ENCODE data around the gene PTPN13.

Gene PTPN13

DNA sequence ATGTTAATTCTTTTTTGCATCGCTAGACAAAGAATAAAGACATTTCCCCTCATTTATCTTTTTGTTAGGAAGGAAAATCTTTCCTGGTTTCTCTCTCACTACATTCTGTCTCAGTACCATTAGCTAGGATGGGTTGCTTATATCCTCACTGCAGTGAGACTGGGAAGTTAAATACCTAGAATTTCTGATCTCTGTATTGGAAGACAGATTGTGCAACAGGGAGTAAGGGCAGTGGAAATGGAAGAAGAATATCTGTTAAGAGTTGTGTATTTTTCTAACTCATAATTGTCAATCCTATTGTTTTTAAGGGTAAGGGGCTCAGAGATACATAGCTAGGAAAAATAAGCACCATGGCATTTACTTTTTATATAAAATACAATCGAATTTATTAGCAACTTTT, 19.6 kb downstream of the PTPN13 start:
- no peak overlapping the region for H3K4me3 ChIP-seq (ENCODE audit: low read length)
- H3K27me3 ChIP-seq (ENCODE audit: control insufficient read depth, low read length) = no peaks in the 10 kb centered on the region
- no peaks in the 10 kb centered on the region for H3F3A ChIP-seq (ENCODE audit: control insufficient read depth, insufficient read depth)
- H3K9me3 ChIP-seq (ENCODE audit: control insufficient read depth, insufficient read depth, low read length) = no peaks in the 10 kb centered on the region
- no peaks in the 10 kb centered on the region for H3K9me2 ChIP-seq (replicated peaks; ENCODE audit: control insufficient read depth, low read length)
- H3K36me3 ChIP-seq (ENCODE audit: control insufficient read depth, low read length) = no peaks in the 10 kb centered on the region
- no peak overlapping the region for H3K27ac ChIP-seq (ENCODE audit: low read depth, low read length)
- TF ChIP-seq EZH2phosphoT487 (IDR thresholded peaks at IDR 0.05; ENCODE audit: borderline replicate concordance, low read length) (no peak), CTCF (IDR thresholded peaks at IDR 0.05; ENCODE audit: low read depth, low read length, poor library complexity, severe bottlenecking) (no peak)
- no peaks in the 10 kb centered on the region for H3K4me1 ChIP-seq (ENCODE audit: control insufficient read depth, low read length)
- H4K20me1 ChIP-seq (ENCODE audit: control insufficient read depth, insufficient read depth, low read depth, low read length) = no peaks in the 10 kb centered on the region
- H3K4me2 ChIP-seq (ENCODE audit: low read length) = no peak overlapping the region
- no peaks in the 10 kb centered on the region for H3K79me2 ChIP-seq (ENCODE audit: control insufficient read depth, low read length)

GRCh38 chr4:86614865-86615264, 20.8 kb downstream of the PTPN13 start:
- Histone ChIP-seq H3K27ac (ENCODE audit: low read depth, low read length) (no peak overlapping the region), H3K9me3 (ENCODE audit: control insufficient read depth, insufficient read depth, low read length) (no peaks in the 10 kb centered on the region), H3K4me3 (ENCODE audit: low read length) (no peak overlapping the region), H3K27me3 (ENCODE audit: control insufficient read depth, low read length) (no peaks in the 10 kb centered on the region), H3F3A (ENCODE audit: control insufficient read depth, insufficient read depth) (no peaks in the 10 kb centered on the region), H3K79me2 (ENCODE audit: control insufficient read depth, low read length) (no peaks in the 10 kb centered on the region), H3K4me1 (ENCODE audit: control insufficient read depth, low read length) (no peaks in the 10 kb centered on the region), H3K9me2 (replicated peaks; ENCODE audit: control insufficient read depth, low read length) (no peaks in the 10 kb centered on the region), H4K20me1 (ENCODE audit: control insufficient read depth, insufficient read depth, low read depth, low read length) (no peaks in the 10 kb centered on the region), H3K4me2 (ENCODE audit: low read length) (no peak overlapping the region), H3K36me3 (ENCODE audit: control insufficient read depth, low read length) (no peaks in the 10 kb centered on the region)
- no peak for TF ChIP-seq EZH2phosphoT487 (IDR thresholded peaks at IDR 0.05; ENCODE audit: borderline replicate concordance, low read length)
- no peak for TF ChIP-seq CTCF (IDR thresholded peaks at IDR 0.05; ENCODE audit: low read depth, low read length, poor library complexity, severe bottlenecking)

GRCh38 chr4:86615501-86615900, 21.4 kb downstream of the PTPN13 start:
- Histone ChIP-seq H3K9me2 (replicated peaks; ENCODE audit: control insufficient read depth, low read length) (no peaks in the 10 kb centered on the region), H3K79me2 (ENCODE audit: control insufficient read depth, low read length) (no peaks in the 10 kb centered on the region), H3K27me3 (ENCODE audit: control insufficient read depth, low read length) (no peaks in the 10 kb centered on the region), H3F3A (ENCODE audit: control insufficient read depth, insufficient read depth) (no peaks in the 10 kb centered on the region), H3K4me1 (ENCODE audit: control insufficient read depth, low read length) (no peaks in the 10 kb centered on the region), H3K9me3 (ENCODE audit: control insufficient read depth, insufficient read depth, low read length) (no peaks in the 10 kb centered on the region), H3K36me3 (ENCODE audit: control insufficient read depth, low read length) (no peaks in the 10 kb centered on the region), H3K4me2 (ENCODE audit: low read length) (no peak overlapping the region), H3K27ac (ENCODE audit: low read depth, low read length) (no peak overlapping the region), H4K20me1 (ENCODE audit: control insufficient read depth, insufficient read depth, low read depth, low read length) (no peaks in the 10 kb centered on the region), H3K4me3 (ENCODE audit: low read length) (no peak overlapping the region)
- no peak for TF ChIP-seq CTCF (IDR thresholded peaks at IDR 0.05; ENCODE audit: low read depth, low read length, poor library complexity, severe bottlenecking)
- TF ChIP-seq EZH2phosphoT487 (IDR thresholded peaks at IDR 0.05; ENCODE audit: borderline replicate concordance, low read length) = no peak

DNA sequence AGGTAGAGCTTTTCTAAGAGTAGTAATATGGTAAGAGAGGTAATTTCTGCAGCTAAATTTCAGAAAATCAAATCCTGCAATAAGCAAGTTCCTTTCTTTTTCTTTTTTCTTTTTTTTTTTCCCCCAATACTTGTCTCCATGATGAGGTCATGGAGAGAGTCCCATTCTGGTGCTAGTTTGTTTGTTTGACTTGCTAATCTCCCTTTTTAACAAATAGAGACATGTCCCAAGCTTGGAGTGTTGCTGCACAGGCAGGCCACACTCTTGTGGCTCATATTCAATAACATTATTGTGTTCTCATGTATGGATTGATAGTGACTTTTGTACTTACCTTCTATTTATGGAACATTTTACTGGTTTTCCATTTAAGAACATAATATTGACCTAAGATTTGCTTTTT, 25.5 kb downstream of the PTPN13 start:
- Histone ChIP-seq H3K9me3 (ENCODE audit: control insufficient read depth, insufficient read depth, low read length) (no peaks in the 10 kb centered on the region), H3K79me2 (ENCODE audit: control insufficient read depth, low read length) (no peaks in the 10 kb centered on the region), H3K27me3 (ENCODE audit: control insufficient read depth, low read length) (no peaks in the 10 kb centered on the region; the same call in 1 of the 2 replicates), H3K4me2 (ENCODE audit: low read length) (no peak overlapping the region), H3K9me2 (replicated peaks; ENCODE audit: control insufficient read depth, low read length) (no peaks in the 10 kb centered on the region), H3K4me1 (ENCODE audit: control insufficient read depth, low read length) (no peaks in the 10 kb centered on the region), H3K36me3 (ENCODE audit: control insufficient read depth, low read length) (no peaks in the 10 kb centered on the region), H3K4me3 (ENCODE audit: low read length) (no peak overlapping the region), H3K27ac (ENCODE audit: low read depth, low read length) (no peak overlapping the region), H4K20me1 (ENCODE audit: control insufficient read depth, insufficient read depth, low read depth, low read length) (no peaks in the 10 kb centered on the region), H3F3A (ENCODE audit: control insufficient read depth, insufficient read depth) (no peaks in the 10 kb centered on the region)
- TF ChIP-seq EZH2phosphoT487 (IDR thresholded peaks at IDR 0.05; ENCODE audit: borderline replicate concordance, low read length) (no peak), CTCF (IDR thresholded peaks at IDR 0.05; ENCODE audit: low read depth, low read length, poor library complexity, severe bottlenecking) (no peak)

Measured in DOHH2 (cell line).